Stimulated activated CD4-positive, alpha-beta T cell treated with anti-CD3 and anti-CD28 coated beads, Interleukin-2, amount 100 ng/mL, for 48 hours (primary cell): ENCODE results near the gene CFAP74.
"Not testable (repeated sequence)": the region's sequence is repeated elsewhere in the genome, so short reads cannot be mapped to it uniquely, and the experiment has no call there.

ENCODE experiments used
- DNase-seq, 2 donors: peaks; one replicate each; pipeline ENCODE4 v3.0.0-alpha.2; 2020

Gene CFAP74

DNA sequence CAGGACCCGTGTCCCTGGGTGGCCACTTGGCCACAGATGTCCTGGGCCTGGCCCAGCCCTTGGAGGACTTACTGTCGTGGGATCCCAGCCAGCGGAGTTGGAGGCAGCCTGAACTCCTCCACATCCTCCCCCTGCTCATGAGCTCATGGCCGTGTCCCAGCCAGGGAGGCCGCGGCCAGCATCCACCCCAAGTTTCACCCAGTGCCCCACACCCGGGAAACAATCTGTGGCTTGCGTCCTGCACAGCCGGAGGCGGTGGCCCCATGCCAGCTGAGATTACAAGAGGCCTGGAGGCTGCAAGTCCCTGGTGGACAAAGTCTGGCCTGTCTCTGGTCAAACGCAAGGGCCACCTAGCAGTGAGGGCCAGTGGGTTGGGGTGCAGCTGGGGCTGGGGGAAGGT lies 57.0 kb downstream of the CFAP74 start:
- DNase-seq: no peak

DNA sequence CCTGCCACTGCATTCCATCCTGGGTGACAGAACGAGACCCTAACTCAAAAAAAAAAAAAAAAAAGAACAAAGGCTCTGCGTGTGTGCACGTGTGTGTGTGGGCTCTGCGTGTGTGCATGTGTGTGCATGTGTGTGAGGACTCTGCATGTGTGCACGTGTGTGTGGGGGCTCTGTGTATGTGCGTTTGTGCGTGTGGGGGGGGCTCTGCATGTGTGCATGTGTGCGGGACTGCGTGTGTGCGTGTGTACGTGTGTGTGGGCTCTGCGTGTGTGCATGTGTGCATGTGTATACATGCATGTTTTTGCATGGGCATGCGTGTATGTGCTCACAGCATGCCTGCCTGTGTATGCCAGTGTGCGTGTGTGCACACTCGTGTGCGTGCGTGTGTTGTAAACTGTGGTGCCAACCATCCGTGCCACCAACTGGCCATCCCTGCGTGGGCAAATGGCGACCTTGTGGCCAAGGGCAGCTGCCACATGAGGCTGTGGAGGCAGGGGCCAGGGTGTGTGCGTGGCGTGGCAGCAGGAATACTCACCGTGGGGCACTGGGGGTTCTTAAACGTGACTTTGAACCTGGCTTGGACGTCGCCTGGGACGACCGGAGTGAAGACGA lies 57.7 kb downstream of the CFAP74 start:
- no peak for DNase-seq

- DNase-seq: peak; percentile 50 to 58
These were observed 59.6 kb downstream of the CFAP74 start for GRCh38 chr1:1943834-1944570.

DNA sequence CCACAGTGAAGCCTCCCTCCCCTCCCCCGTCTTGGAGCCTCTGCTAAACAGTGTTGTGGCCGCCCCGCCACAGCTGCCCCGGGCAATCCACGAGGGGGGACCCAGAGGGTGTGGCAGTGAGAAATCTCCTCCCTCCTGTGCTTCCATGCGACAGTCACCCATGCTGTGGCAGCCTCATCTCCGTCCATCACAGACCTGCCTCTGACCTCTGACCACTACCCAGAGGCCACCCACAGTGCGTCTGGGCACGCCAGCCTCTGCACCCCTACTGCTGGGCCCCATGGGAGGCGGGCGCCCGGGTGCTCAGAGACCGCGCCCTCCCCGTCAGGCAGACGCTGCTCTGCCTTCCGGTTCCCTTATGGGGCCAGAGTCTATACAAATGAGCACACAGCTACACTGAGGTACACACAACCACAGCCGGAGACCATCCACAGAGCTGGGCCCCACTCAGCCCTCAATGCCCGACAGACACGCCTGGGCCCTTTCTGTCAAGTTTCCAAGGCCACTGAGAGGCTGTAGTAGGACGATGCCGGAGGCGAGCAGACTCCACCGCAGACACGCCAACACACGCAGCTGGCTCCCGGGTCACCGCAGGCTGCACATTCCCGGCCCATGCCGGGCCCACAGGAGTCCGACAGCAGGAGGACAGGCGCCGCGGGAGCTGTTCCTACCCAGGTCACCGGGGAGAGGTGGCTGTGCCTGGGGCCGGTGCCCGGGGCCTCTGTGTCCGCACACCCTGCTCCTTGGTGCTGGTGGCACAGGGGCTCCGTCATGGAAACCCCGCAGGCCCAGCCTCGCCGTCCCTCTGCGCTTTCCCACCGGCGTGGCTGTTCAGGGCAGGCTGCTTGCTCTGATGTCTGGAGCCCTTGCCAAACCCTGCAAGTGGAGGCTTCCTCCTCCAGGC lies 60.6 kb downstream of the CFAP74 start:
- no peak for DNase-seq

DNA sequence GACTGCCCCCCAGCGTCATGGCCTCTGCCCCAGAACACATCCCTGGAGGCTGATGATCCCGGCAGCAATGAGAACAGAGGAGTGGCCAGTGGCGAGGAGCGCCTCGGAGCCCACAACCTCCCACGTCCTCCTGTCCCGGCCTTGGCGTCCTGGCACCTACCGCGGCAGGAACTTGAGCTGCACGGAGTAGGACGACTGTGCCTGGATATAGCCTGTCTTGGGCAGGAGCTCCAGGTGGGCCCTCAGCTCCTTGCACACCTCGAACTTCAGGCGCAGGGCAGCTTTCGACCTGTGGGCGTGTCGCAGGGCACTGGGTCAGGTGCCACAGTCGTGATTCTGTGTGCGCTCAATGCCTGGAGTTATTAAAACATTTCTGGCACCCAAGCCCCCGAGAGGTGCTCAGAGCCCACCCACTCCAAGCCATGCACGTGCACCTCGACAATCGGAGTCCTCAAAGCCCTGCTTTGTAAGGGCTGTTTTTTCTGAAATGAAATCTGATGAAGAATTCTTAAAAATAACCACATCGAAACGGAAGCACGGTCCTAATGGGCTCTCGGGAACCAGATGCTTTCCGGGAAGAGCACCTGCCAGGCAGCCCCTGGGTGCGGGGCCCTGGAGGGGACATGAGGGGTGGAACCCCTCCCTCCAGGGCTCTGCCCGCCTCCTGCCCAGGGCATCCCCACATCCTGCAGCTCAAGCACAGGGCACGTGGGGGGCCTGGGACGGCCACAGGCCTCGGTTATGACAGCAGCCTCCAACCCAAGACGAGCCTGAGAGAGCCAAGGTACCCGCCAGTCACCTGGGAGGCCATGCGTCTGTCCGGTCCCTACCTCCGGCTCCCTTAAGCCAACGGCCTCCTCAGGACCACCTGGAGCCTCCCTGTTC lies 61.5 kb downstream of the CFAP74 start:
- DNase-seq: no peak

DNA sequence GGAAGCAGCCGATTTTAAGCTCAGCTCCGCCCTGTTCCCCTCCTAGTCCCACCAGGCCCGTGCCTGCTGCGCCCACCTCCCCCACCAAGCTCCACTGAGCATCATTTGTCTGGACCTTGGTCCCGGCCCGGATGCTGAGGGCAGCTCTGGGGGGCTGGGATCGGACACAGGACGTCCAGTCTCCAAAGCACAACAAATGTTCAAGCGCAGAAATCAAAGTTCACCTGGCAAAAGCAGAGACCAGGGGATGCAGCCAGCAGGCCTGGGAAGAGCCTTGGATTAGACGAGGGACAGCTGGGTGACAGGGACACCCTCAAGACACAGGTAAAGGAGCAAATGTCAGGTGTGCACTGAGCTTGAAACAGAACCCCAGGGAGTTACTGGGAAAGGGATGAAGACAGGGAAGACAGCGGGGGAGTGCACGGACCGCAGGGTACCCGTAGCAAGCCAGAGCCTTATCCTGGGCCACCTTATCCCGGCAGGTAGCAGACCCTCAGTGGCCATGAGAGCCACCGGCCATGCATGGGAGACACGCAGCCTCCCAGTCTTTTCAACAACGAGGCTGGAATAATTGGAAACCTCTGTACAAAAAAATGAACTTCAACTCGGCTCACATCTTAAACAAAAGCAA lies 62.3 kb downstream of the CFAP74 start:
- DNase-seq: no peak

GRCh38 chr1:1940123-1940425 lies 63.5 kb downstream of the CFAP74 start:
- no peak for DNase-seq

DNA sequence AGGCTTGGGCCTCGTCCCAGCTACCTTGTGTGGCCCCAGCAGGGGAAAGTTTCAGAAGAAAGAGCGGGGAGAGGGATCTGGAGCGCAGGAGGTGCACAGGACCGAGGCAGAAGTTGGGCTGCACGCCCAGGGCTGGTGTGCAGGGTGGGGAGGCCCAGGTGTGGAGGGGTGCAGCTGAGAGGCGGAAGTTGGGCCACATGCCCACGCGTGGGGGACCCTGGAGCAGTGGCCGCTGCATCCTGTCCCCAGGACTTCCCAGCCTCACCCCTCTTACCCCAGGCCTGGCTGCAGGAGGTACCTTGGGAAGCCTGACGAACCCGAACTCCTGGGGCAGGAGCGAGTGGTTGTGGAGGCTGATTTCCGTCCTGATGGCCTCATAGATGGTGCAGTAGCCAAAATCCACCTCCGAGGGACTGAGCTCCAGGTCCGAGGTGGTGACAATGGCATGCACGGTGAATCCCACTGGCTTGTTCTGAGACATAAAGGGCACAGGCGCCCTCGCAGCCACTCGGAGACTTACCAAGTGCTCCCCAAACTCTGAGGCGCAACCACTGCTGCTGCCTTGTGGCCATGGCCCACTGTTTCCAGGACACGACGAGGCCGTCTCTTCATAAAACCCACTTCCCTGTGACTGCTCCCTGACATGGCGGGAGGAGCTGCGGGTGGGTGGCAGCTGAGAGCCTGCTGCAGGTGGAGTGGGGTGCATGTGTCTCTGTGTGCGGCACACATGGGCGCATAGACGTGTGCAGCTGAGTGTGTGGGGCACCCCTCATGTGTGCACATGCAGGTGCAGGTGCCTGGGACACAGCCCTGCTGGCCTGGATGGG lies 64.1 kb downstream of the CFAP74 start:
- DNase-seq: no peak

DNA sequence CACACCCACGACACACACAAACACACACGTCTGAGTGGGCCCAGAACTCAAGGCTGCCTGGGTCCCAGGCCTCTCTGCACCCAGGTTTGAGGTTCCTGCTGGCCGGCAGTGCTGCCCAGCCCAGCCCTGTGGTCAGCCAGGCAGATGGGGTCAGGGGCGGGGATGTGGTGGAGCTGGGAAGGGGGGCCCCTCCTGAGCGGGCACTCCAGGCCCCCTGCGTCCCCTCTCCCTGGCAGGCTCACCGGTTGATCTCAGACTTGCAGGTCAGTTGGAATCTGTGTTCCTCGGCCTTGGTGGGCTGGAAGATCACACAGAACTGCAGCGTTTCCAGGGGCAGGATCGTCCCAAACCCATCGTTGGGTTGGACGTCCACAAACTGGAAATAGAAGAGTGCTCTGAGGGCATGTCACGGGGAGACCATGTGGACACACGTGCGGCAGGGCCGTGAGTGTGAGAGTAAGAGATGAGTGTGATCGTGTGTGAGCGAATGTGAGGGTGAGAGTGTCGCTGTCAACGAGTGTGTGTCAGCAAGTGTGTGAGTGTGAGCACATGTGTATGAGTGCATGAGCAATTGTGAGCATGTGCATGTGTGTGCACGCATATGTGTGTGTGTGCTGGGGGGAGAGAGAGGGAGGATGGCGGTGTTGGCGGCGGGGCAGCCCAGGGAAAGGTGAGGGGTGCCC lies 64.8 kb downstream of the CFAP74 start:
- no peak for DNase-seq

DNA sequence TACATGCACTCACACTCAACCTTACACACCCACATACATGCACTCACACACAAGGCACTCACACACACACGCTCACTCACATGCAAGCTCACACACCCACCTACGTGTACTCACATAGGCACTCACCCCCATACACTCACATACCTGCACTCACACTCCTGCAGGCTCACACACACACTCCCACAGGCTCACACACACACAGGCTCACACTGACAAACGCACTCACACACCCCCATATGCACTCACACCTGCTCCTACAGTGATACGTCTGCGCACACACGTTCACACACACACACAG lies 65.4 kb downstream of the CFAP74 start:
- DNase-seq: no peak

DNA sequence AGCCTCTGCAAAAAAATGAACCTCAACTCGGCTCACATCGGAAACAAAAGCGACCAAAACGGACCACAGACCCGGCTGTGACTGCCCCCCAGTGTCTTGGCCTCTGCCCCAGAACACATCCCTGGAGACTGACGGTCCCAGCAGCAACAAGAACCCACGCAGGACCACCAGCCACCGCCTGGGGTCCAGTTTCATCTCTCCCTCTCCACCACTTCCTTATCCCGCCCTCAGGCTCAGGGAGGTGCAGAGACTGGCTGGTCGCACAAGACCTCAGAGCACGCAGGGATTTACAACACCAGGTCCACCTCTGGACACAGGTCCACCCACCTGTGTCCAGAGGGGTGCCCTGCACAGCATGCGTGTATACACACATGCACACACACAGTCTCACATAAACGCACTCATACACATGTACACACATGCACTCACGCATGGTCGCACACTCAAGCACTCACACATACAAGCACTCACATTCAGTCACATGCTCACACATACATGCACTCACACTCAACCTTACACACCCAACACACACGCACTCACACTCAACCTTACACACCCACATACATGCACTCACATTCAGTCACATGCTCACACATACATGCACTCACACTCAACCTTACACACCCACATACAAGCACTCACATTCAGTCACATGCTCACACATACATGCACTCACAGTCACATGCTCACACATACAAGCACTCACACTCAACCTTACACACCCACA lies 65.9 kb downstream of the CFAP74 start:
- DNase-seq: no peak

DNA sequence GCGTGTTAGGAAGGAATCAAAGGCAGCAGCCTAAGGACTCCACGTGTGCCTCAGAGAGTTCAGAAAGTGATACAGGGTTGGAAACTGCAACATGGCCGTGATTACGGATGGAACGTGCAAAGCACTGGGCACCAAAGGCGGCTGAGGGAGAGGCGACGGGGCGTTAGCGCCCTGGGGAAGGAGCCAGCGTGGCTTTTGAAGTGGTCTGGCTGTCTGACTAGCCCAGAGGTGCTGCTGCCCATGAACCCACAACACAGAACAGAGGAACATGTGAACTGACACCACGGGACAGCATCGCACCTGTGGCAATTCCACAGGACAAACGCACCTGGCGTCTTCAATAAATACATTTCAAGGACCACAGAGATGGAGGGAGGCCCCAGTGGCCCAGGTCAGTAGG lies 66.5 kb downstream of the CFAP74 start:
- no peak for DNase-seq

GRCh38 chr1:1934848-1935247 lies 68.7 kb downstream of the CFAP74 start:
- not testable (repeated sequence) for DNase-seq

DNA sequence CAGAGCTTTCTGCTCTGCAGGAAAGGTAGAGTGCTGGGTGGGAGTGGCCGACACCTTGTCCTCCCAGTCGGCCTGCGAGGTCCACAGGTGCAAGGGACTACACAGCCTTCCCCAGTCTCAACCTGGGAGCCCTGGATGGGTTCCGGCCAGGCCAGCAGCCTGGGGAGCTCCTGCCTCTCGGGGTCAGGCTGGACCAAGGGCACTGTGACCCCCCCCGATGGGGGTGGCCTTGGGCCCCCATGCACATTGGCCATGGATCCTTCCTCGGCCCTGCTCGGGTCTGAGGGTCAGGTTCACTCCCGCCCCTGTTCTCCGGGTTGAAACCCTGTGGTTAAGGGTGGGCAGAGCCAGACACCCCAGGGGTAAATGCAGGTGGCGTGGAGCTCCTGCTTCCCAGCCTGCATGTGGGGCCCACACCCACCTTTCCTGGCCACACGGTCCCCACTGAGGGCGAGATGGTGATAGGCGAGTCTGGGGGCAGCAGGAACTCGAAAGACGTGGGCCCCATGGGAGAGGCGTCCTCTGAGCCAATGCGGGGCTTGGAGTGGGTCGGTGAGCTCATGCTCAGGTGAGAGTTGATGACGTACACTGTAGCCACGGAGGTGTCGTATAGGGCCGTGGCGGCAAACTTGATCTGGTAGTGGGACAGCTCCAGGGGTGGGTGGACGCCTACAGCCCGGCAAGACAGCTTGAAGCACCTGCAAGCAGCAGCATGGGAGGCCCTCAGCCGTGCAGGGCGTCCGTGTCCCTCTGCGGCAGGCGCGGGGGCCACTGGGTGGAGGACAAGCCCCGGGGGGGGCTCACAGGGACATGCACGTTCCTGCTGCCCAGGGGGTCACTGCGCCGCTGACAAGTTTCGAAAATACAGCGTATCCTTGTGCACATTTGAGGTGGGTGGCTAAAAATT lies 73.7 kb downstream of the CFAP74 start:
- DNase-seq: no peak

GRCh38 chr1:1929102-1929638 lies 74.4 kb downstream of the CFAP74 start:
- DNase-seq: no peak

GRCh38 chr1:1928231-1929101 lies 75.1 kb downstream of the CFAP74 start:
- no peak for DNase-seq

DNA sequence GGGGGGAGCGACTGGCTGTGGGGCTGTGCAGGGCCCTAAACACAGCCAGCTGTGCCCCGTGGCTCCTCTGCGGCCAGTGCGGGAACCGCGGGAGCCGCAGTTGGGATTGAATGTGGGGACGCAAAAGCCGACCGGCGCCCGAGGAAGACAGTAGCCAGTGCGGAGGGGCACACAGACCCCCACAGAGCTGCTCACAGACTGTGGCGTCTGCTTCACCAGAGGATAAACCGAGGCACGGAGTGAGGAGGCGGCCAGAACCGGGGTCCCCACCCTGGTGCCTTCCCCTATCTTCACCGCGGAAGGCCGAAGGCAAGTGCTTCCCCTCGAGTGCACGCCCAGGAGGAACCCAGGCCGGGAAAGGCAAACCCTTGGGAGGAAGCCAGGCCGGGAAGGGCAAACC lies 75.8 kb downstream of the CFAP74 start:
- no peak for DNase-seq
